HG03558 (cell line): ENCODE data around the gene PHF21A.
"Not testable (repeated sequence)": the region's sequence is repeated elsewhere in the genome, so short reads cannot be mapped to it uniquely, and the experiment has no call there.

Experiments
- ATAC-seq: cut with Tn5 transposase; IDR thresholded peaks from one replicate; pipeline ENCODE4 v1.9.1; 2021; ENCODE audit warnings: moderate number of reproducible peaks; ENCODE audit not compliant: unreplicated experiment; ENCODE audit errors: extremely low read depth

Gene PHF21A

GRCh38 chr11:45994371-45995341 is 126.6 kb downstream of the PHF21A start:
- ATAC-seq = no peak

- ATAC-seq = no peak
Observed at GRCh38 chr11:45993531-45994001, 127.7 kb downstream of the PHF21A start.

GRCh38 chr11:45988921-45989320 is 132.3 kb downstream of the PHF21A start:
- no peak for ATAC-seq

DNA sequence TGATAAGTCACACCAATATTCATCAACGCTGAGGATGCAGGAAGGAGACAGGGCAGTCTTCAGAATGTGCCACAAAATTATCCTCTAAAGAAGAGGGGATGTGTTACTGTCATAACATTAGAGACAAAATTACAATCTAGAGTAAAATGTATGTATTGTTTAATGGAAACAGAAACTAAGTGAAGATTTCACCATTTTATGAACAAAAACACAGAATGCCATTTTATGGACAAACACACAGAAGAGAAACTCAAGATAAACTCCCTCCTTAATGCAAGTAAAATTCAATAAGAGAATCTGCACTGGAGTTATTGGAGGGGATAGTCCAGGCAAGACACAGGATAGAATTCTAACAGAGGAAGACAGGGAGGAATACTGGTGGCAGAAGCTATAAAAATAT is 136.0 kb downstream of the PHF21A start:
- ATAC-seq = no peak

- no peak for ATAC-seq
Observed at GRCh38 chr11:45984192-45984591, 137.1 kb downstream of the PHF21A start.

DNA sequence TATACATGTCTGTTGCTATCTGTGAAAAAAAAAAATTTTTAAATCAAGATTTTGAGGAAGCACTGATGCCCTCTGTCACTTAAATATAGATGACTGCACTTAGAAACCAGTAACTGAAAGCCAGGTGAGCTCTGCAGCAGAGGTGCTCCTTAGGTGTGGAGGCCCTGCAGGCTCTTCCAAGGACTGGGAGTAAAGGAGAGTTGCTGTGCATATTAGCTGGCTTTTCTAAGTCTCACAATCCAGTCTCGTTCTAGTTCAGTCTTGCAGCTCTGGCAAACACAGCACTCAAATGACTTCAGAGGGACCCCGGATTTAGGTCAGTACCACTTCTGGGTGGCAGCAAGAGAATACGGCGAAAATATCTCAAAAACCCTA is 137.8 kb downstream of the PHF21A start:
- ATAC-seq = no peak

DNA sequence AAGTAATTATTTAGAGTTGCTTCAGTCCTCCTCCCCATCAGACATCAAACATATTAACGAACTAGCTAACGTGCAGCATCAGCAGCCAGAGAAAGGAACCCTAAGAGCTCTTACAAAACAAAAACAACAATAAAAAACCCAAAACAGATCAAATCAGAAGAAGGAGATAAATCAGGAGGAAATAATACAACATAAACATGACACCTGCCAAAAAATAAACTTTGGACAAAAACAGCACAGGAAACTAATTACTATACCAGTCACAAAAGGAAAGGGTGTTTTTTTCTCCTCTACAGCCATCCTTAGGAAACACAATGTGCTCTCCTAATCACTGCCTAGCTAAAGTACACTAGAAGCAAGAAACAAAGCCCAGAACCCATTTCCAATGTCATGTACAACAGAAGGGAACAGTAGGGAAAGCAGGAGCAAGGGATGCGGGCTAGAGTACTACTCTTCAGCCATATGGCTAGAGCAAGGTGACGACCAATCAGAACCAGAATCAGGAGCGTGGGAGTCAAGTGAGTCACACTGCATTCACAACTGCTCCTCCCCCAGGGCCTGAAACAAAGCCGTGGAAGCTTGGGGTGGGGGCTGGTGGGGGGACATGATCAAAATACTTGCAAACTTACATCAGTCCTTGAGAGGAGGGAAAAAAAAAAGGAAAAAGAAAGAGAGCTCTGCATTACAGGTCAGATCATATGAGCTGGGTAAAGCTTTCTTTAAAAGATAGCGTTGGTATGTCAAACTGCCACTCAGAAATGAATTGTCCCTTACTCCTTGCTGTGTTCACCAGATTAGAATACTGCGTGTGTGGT is 138.4 kb downstream of the PHF21A start:
- ATAC-seq = no peak

DNA sequence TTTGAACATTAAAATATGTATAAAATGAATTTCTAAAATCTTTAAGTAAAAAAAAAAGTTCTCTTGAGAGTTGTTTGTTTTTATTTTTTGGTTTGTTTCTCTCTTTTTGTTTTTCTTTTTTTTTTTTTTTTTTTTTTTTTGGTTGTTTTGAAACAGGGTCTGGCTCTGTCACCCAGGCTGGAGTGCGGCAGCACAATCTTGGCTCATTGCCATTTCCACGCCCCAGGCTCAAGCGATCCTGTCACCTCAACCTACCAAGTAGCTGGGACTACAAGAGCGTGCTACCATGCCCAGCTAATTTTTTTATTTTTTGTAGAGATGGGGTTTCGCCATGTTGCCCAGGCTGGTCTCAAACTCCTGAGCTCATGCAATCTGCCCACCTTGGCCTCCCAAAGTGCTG is 139.4 kb downstream of the PHF21A start:
- not testable (repeated sequence) for ATAC-seq

DNA sequence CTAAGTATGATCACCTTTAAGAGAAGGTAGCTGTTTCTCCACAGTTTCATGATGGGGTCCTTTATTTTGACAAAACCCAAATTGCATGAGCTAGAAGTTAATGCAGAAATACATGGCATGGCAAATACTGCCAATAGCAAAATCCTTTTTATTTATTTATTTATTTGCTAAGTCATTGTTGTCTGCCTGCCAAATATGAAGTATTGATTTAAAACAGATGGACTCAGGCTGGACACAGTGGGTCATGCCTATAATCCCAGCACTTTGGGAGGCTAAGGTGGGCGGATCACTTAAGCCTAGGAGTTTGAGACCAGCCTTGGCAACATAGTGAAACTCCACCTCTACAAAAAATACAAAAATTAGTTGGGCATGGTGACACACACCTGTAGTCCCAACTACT is 146.4 kb downstream of the PHF21A start:
- no peak for ATAC-seq

DNA sequence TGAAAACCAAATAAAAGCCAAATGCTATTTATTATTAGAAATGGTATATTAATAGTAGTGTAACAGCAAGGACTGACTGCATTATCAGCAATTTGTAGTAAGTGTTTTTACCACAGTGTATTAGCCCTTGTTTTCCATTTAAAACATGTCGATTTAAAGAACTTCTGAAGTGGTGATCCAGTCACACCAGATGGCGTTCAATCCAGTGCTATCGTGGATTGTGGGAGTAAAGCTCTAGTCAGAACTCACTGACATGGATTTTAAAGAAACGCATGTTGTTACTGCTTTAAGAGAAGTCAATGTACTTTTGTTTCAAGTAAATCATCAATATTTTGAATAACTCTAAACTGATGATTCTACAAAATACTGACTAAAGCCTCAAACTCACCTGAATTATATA is 147.7 kb downstream of the PHF21A start:
- no peak for ATAC-seq

- no peak for ATAC-seq
Observed at GRCh38 chr11:45968901-45969300, 152.4 kb downstream of the PHF21A start.

- no peak for ATAC-seq
Observed at GRCh38 chr11:45967506-45967905, 153.7 kb downstream of the PHF21A start.

DNA sequence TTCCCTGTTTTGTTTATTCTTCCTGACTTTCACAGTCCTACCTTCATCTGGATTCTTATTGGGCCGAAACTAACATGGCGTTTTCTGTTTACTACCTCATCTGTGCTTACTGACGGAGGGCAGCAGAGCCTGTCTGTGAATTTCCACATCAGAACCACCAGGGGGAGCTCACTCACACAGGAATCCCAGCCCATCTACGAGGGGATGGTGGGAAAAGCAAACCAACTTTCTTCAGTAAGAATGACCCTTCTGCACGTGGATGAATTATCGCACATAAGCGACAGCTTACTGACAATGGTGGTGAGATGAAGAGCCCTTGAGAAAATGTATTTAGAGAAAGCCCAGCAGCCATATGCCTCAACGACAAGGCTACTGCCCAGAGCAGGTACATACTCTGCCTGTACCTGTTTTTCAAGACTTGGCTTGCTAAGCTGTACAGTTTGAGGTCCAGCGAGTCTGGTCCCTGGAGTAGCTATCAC is 156.3 kb downstream of the PHF21A start:
- ATAC-seq = no peak

GRCh38 chr11:45961751-45962240 is 159.5 kb downstream of the PHF21A start:
- no peak for ATAC-seq

- no peak for ATAC-seq
Observed at GRCh38 chr11:45960387-45961095, 160.7 kb downstream of the PHF21A start.

DNA sequence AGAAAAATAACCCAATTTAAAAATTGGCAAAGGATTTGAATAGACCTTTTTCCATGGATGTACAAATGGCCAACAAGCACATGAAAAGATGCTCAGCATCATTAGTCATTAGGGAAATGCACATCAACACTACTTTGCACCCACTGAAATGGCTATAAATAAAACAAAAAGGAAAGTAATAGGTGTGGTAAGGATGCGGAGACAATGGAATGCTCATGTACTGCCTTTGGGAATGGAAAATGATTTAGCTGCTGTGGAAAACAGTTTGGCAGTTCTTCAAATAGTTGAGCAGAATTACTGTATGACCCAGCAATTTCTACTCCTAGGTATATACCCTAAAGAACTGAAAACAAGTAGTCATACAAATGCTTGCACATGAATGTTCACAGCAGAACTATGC is 161.4 kb downstream of the PHF21A start:
- ATAC-seq = no peak

- ATAC-seq = no peak
Observed at GRCh38 chr11:45949992-45950407, 171.3 kb downstream of the PHF21A start.

- ATAC-seq = no peak
Observed at GRCh38 chr11:45948356-45948755, 172.9 kb downstream of the PHF21A start.

GRCh38 chr11:45947885-45948284 is 173.4 kb downstream of the PHF21A start:
- no peak for ATAC-seq

DNA sequence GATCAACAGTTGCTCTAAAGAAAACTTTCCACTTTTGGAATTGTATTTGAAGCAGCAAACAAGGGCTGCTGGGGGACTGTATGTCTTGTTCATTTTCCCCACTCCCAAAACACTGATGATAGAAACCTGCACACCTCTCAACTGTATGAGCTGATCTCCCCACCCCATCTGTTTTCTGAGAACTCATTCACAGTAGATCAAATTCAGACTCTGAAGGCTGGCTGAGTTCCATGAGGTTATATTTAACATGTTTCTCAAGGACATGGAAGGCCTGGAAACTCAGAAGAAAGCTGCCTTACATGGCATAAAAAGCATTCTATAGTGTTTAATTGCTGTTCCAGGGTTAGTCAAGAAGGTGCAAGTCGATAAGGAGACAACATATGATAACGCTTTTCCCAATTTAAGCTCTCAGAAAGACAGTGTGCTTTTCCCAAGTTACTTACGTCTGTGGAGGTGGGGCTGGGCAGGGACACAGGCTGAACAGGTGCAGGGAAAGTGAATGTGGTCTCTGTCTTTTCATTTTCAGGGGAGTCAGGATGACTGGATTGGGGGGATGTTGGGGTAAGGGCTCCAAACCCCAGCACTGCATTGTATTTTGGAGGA is 175.8 kb downstream of the PHF21A start:
- ATAC-seq = no peak
